Esophagus muscularis mucosa (tissue), 4 donors: Measurements from ENCODE around the gene SOX10. TPM values are rescaled to one million over a fixed set of nuclear protein-coding genes. Genes with fewer than 3 reads are reported as not detected.

Experiments
- DNase-seq: peaks from one replicate; pipeline ENCODE4 v3.0.0-alpha.2; 2017; ENCODE audit errors: extremely low spot score
- H3K27ac ChIP-seq, 4 donors: fragments of 200-600 bp; sonication (generic); replicated peaks in 1 of 4; 1 replicate in 3 of 4; 2 replicates in 1 of 4; pipeline ENCODE4 v1.5.1; 2016 to 2019; ENCODE audit warnings: mild to moderate bottlenecking in 1 of 4
- H3K27me3 ChIP-seq, 4 donors: fragments of 200-600 bp; sonication (generic); one replicate each; pipeline versions ENCODE4 v1.5.1 to v1.6.0; 2016 to 2019
- H3K36me3 ChIP-seq, 4 donors: fragments of 200-600 bp; sonication (generic); one replicate each; pipeline ENCODE4 v1.5.1; 2016 to 2019
- H3K4me1 ChIP-seq, 4 donors: fragments of 200-600 bp; sonication (generic); one replicate each; pipeline ENCODE4 v1.5.1; 2016 to 2019
- H3K4me3 ChIP-seq, 4 donors: fragments of 200-600 bp; sonication (generic); 1 replicate in 2 of 4; 2 replicates in 2 of 4; pipeline ENCODE4 v1.5.1; 2016 to 2019; ENCODE audit warnings: mild to moderate bottlenecking in 4 of 4, moderate library complexity in 1 of 4
- H3K9me3 ChIP-seq, 4 donors: fragments of 200-600 bp; sonication (generic); 1 replicate in 3 of 4; 2 replicates in 1 of 4; pipeline ENCODE4 v1.5.1; 2016 to 2019
- CTCF ChIP-seq, 3 experiments: fragments of 200-600 bp in 2 of 3; fragments of 450-650 bp in 1 of 3; sonication (generic) in 2 of 3; IDR thresholded peaks; one replicate each; pipeline ENCODE4 v1.5.1; 2017 to 2019; ENCODE audit warnings: antibody characterized with exemption in 3 of 3, mild to moderate bottlenecking in 2 of 3, moderate library complexity in 1 of 3
- EP300 ChIP-seq: sonication (generic); formaldehyde crosslinking; IDR thresholded peaks from one replicate; pipeline ENCODE4 v1.6.1; 2017; ENCODE audit warnings: antibody characterized with exemption
- POLR2A ChIP-seq: fragments of 450-650 bp; IDR thresholded peaks from one replicate; pipeline ENCODE4 v1.6.1; 2017; ENCODE audit warnings: antibody characterized with exemption, moderate library complexity, mild to moderate bottlenecking, low read depth
- POLR2AphosphoS5 ChIP-seq, 2 donors: sonication (generic); formaldehyde crosslinking; IDR thresholded peaks; one replicate each; pipeline ENCODE4 v1.6.1; 2017; ENCODE audit warnings: antibody characterized with exemption in 2 of 2
- WGBS: methylation state at CpG from one replicate; pipeline ENCODE4 v1.1.5; 2018; 5-methylcytosine and 5-hydroxymethylcytosine counted together
- intact Hi-C: fragments of 100-400 bp; cut with DNase I; formaldehyde crosslinking; loops from one replicate; pipeline ENCODE4 v1.15.1; 2023
- total RNA-seq, 4 donors: library from RNA; depleted of rRNA; stranded (reverse); fragments of >200 nt; gene quantifications; one replicate each; pipeline versions ENCODE4 v1.1.0 to v1.2.1, GENCODE V29; 2016

SOX10 gene
- total RNA-seq, 4 donors from 2014 or later, result 10.3 to 29.5 (median 17.7) TPM

DNA sequence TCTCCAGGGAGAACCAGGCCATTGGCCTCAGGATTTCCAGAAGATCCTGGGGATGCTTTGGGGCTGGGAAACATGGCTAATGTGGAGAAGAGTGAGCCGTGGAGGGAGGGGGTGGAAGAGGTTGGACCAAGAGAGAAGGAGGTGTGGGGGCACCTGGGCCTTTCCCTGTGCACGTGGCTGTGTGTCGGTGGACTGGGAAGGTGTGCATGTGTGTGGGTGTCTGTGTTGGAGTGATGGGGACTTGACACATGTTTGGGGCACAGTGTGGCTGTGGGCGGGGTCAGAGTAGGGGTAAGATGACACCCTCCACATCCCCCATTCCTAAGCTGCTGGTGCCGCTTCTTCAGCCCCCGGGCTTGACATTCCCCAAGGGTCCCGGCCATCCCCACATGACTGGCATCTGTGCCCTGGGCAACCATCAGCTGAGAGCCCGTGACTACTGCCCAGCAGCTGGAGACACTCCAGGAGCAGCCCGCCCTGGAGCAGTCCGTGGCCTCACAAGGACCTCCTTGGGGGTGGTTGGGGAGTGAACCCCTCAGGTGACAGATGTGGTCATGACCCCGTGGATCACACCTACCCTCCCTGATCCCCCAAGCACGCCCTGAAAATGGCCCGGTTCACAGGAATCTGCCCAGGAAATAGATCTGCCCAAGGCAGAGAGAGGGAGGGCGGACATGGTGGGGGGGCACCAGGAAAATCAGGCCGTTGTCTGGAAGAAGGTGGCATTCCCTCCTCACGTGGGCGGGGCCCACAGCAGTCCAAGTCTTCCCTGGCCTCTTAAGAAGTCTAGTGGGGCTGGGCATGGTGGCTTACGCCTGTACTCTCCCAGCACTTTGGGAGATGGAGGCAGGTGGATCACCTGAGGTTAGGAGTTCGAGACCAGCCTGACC is 34.8 kb upstream of the SOX10 start:
- DNase-seq, result no peak
- WGBS, result 73% methylated on average over 13 of the region's 19 CpGs
- intact Hi-C loops, result no loop called here
- peaks cover 20 to 29% (median 26%) of the 10 kb centered on the region in 4 donors for H3K4me1 ChIP-seq
- no peaks in the 10 kb centered on the region for H3K27me3 ChIP-seq
- H3K9me3 ChIP-seq, result no peaks in the 10 kb centered on the region
- peak overlapping the region in 2 of 4 donors; percentile 4 to 60 for H3K27ac ChIP-seq
- TF ChIP-seq CTCF (IDR thresholded peaks at IDR 0.05), result no peak
- TF ChIP-seq POLR2A, result no peak
- no peak for TF ChIP-seq EP300
- TF ChIP-seq POLR2AphosphoS5 (IDR thresholded peaks at IDR 0.05), result no peak
- H3K36me3 ChIP-seq, result no peaks in the 10 kb centered on the region
- H3K4me3 ChIP-seq, result no peak overlapping the region

GRCh38 chr22:38017939-38018885 is 33.9 kb upstream of the SOX10 start:
- TF ChIP-seq POLR2A (no peak), POLR2AphosphoS5 (IDR thresholded peaks at IDR 0.05) (no peak), EP300 (no peak), CTCF (IDR thresholded peaks at IDR 0.05) (no peak)
- Histone ChIP-seq H3K4me3 (no peak overlapping the region), H3K27ac (peak overlapping the region; percentile 21 to 72 (median 64)), H3K4me1 (peaks cover 20 to 29% (median 26%) of the 10 kb centered on the region in 4 donors), H3K27me3 (no peaks in the 10 kb centered on the region), H3K36me3 (no peaks in the 10 kb centered on the region), H3K9me3 (no peaks in the 10 kb centered on the region)
- intact Hi-C loops, result no loop called here
- WGBS, result 90% methylated on average over 11 of the region's 12 CpGs
- DNase-seq, result no peak

GRCh38 chr22:38017272-38017920 is 33.0 kb upstream of the SOX10 start:
- H3K4me3 ChIP-seq, result peak overlapping the region in 1 of 4 donors; percentile 16
- no peaks in the 10 kb centered on the region for H3K9me3 ChIP-seq
- H3K4me1 ChIP-seq, result peaks cover 20 to 29% (median 26%) of the 10 kb centered on the region in 4 donors
- TF ChIP-seq POLR2AphosphoS5 (IDR thresholded peaks at IDR 0.05), result peak in 1 of 2 donors; percentile 52
- no peak for TF ChIP-seq POLR2A
- H3K36me3 ChIP-seq, result no peaks in the 10 kb centered on the region
- WGBS, result 51% methylated on average over 5 of the region's 7 CpGs
- peak overlapping the region; percentile 54 to 72 (median 64) for H3K27ac ChIP-seq
- intact Hi-C loops, result no loop called here
- H3K27me3 ChIP-seq, result no peaks in the 10 kb centered on the region
- DNase-seq, result no peak

GRCh38 chr22:38016182-38017151 is 32.1 kb upstream of the SOX10 start:
- Histone ChIP-seq H3K9me3 (no peaks in the 10 kb centered on the region), H3K36me3 (no peaks in the 10 kb centered on the region), H3K27ac (peak overlapping the region; percentile 54 to 72 (median 64)), H3K4me3 (peak overlapping the region; percentile 16 to 28 (median 21)), H3K27me3 (no peaks in the 10 kb centered on the region), H3K4me1 (peaks cover 20 to 29% (median 26%) of the 10 kb centered on the region in 4 donors)
- intact Hi-C loops, result no loop called here
- TF ChIP-seq POLR2A, result no peak
- no peak for TF ChIP-seq EP300
- TF ChIP-seq CTCF (IDR thresholded peaks at IDR 0.05), result no peak
- no peak for TF ChIP-seq POLR2AphosphoS5 (IDR thresholded peaks at IDR 0.05)
- DNase-seq, result no peak
- 40% methylated on average over 26 of the region's 33 CpGs for WGBS
